Bronchial epithelial cell (primary cell): ENCODE results near the gene UBE2J2. TPM values are rescaled to one million over a fixed set of nuclear protein-coding genes. Genes with fewer than 3 reads are reported as not detected.

Experiments used
- DNase-seq: peaks from one replicate; pipeline ENCODE4 v3.0.0-alpha.2; 2010; ENCODE audit warnings: low read depth
- FAIRE-seq: peaks from 2 replicates; lab custom pipeline; 2011; peaks lifted over from hg19 to GRCh38; lab: Jason Lieb, UNC
- H3K27me3 ChIP-seq: 2 replicates; pipeline ENCODE4 v1.5.1; 2011; ENCODE audit warnings: low read length; ENCODE audit not compliant: control insufficient read depth, insufficient read depth
- H3K36me3 ChIP-seq: 2 replicates; pipeline ENCODE4 v1.5.1; 2011; ENCODE audit warnings: low read length; ENCODE audit not compliant: control insufficient read depth, insufficient read depth
- H3K4me3 ChIP-seq: 2 replicates; pipeline ENCODE4 v1.5.1; 2011; ENCODE audit warnings: mild to moderate bottlenecking, low read depth, low read length, control low read depth
- CTCF ChIP-seq: IDR thresholded peaks from 2 replicates; pipeline ENCODE4 v1.5.1; 2011; ENCODE audit warnings: mild to moderate bottlenecking, moderate library complexity, low read length, control low read depth, inconsistent platforms; ENCODE audit not compliant: insufficient read depth, severe bottlenecking
- total RNA-seq: library from RNA; depleted of rRNA; stranded (reverse); fragments of >200 nt; gene quantifications from 2 replicates; pipeline ENCODE4 v1.2.1, GENCODE V29; 2014

The UBE2J2 gene
- total RNA-seq, 1 donor from 2014 or later, result 41.3 TPM

- FAIRE-seq (no peak), DNase-seq (no peak)
- no peak for TF ChIP-seq CTCF
- Histone ChIP-seq H3K4me3 (no peak overlapping the region), H3K27me3 (no peaks in the 10 kb centered on the region), H3K36me3 (peaks cover 13% of the 10 kb centered on the region)
Observed at GRCh38 chr1:1215080-1215676, 58.5 kb downstream of the UBE2J2 start.

GRCh38 chr1:1213345-1214265, 60.0 kb downstream of the UBE2J2 start, which contains the start of gene TNFRSF4:
TSS of gene TNFRSF4 (minus strand) at chr1:1214153. CDS start at chr1:1214127, 26 bp downstream.
- DNase-seq (no peak), FAIRE-seq (no peak)
- H3K4me3 ChIP-seq, result no peak within 1 kb of the TSS
- H3K27me3 ChIP-seq, result no peaks in the 10 kb centered on the region
- peaks cover 12% of the 10 kb centered on the region for H3K36me3 ChIP-seq
- no peak for TF ChIP-seq CTCF

DNA sequence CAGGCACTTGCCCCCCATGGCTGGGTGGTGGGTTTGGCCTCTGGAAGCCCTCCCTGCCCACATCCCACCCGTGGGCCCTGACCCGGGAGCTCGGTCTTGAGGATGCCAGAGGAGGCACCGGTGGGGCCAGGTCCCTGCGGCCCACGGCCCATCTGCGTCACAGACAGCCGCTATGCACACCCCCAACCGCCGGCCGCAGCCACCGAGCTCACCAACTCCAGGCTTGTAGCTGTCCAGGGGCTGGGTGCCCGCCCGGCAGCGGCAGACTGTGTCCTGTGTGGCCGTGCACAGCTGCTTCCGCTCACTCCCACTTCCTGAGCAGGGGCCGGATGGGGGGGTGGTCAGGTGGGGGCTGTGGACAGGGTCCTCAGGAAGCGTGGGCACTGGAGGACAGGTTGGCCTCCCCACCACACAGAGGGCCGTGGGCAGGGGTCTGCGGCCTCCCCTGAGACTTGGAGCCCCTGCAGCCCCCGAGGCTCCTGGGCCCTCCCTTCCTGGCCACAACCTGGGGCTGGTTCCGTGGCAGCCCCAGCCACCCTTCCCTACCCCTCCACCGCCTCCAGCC, 60.8 kb downstream of the UBE2J2 start:
- no peak for FAIRE-seq
- Histone ChIP-seq H3K27me3 (no peaks in the 10 kb centered on the region), H3K4me3 (no peak overlapping the region), H3K36me3 (peaks cover 5% of the 10 kb centered on the region)
- no peak for DNase-seq
- TF ChIP-seq CTCF, result no peak

GRCh38 chr1:1211541-1212441, 61.9 kb downstream of the UBE2J2 start:
- H3K4me3 ChIP-seq, result no peak overlapping the region
- H3K27me3 ChIP-seq, result no peaks in the 10 kb centered on the region
- TF ChIP-seq CTCF, result no peak
- DNase-seq (no peak), FAIRE-seq (no peak)
- H3K36me3 ChIP-seq, result peaks cover 4% of the 10 kb centered on the region

- H3K4me3 ChIP-seq, result no peak overlapping the region
- FAIRE-seq (no peak), DNase-seq (no peak)
- TF ChIP-seq CTCF, result no peak
- H3K27me3 ChIP-seq, result no peaks in the 10 kb centered on the region
- H3K36me3 ChIP-seq, result no peaks in the 10 kb centered on the region
Observed at GRCh38 chr1:1210726-1211540, 62.7 kb downstream of the UBE2J2 start.
